Posterior vena cava (tissue), 2 donors: Measurements from ENCODE around the gene RSKR. TPM values are rescaled to one million over a fixed set of nuclear protein-coding genes. Genes with fewer than 3 reads are reported as not detected.
"Not testable (repeated sequence)": the region's sequence is repeated elsewhere in the genome, so short reads cannot be mapped to it uniquely, and the experiment has no call there.

ENCODE experiments used
- DNase-seq: peaks from one replicate; pipeline ENCODE4 v3.0.0-alpha.2; 2020; ENCODE audit warnings: low spot score
- intact Hi-C, 2 donors: fragments of 100-400 bp; cut with DNase I; formaldehyde crosslinking; loops; one replicate each; pipeline versions ENCODE4 v1.14.1 to v1.14.2; 2022 to 2023
- total RNA-seq, 2 donors: library from RNA; stranded (reverse); fragmentation: NEBNext Ultra II Directional; extraction: Animal tissue kit (Norgen Biotek cat#: 25700); gene quantifications; one replicate each; pipeline ENCODE4 v1.2.1, GENCODE V29; 2021
- donor health status: DM: yes; HTN: yes; CAD: no.
- donor health status: DM: yes; HTN: yes; CAD: no.

Gene RSKR
- total RNA-seq, 2 donors from 2014 or later = 4.7 to 10.1 TPM

DNA sequence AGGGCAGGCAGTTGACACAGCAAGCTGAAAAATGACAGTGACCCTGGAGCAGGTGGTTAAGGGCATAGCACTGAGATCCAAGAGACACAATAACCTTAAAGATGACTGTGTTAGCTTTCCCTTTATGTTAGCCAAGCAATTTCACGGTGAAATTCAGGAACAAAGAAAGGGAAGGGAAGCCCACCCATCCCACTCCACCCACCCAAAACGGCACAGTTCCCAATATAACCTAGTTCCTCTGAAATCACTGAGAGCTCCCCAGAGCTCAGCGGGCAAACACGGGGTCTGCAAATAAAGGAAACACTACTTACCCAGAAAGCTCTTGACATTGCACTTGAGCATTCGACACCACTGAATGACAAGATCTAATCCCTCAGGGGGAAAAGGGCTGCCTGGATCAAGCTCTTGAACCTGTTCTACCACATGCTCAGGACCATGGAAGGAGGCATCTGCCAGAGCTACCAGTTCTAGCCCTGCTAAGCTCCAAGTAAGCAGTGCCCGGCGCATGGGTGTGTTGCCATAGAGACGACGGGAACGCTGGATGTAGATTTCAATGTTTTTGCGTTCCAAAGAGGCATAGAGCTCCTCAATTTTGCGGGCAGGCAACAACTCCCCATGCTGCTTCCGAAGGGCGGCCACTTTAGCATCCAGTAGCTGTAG, 20.4 kb upstream of the RSKR start:
- DNase-seq = no peak
- intact Hi-C loops = no loop called here

DNA sequence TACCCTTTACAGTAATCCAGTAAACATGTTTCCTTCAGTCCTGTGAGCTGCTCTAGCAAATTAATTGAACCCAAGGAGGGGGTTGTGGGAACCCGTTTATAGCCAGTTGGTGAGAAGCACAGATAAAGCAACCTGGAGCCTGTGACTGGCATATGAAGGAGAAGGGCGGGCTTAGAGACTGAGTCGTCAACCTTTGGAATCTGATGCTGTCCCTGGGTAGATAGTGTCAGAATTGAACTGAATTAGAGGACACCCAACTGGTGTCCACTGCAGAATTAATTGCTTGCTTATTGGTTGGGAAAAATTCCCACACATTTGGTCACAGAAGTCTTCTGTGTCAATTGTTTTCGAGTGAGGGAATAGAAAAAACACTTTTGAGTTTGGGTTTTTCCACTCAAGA, 12.8 kb upstream of the RSKR start:
- no peak for DNase-seq
- intact Hi-C loops = no loop called here

DNA sequence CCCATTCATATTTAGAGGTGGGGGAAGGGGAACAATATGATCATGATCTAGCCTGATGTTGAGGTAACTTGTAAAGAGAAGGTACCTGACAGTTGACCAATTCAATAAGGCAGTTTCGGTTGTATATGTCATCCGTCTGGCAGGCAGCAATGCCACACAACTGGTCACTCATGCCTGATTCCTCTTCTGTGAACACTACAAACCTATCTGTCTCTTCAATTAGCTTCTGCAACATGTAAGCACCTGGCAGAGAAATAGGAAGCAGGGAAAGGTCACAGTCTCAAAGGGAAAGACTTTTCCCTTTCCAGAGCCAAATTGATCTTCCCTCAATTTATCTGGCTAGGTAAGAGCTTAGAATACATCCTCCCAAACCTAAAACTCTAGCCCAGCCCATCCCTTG, 10.2 kb upstream of the RSKR start:
- no peak for DNase-seq
- intact Hi-C loops = no loop called here

DNA sequence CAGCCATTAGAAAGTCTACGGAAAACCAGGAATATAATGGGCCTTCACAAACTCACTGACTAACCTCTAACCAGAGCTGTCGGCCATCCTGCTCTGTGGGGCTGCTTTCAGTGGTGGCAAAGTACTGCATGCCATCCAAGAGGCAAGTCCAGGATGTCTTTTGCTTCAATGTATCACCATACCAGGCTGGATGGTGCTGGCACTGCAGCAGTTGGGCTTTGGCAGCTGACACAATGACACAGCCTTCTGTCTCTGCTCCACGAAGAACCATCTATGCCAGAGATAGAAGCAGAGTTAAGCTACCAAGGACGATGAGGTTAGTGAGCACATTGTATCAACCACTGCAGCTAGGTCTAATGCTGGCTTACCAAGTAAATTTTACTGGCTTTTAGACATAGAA, 9.7 kb upstream of the RSKR start:
- DNase-seq = peak; percentile 41
- intact Hi-C loops = no loop called here

DNA sequence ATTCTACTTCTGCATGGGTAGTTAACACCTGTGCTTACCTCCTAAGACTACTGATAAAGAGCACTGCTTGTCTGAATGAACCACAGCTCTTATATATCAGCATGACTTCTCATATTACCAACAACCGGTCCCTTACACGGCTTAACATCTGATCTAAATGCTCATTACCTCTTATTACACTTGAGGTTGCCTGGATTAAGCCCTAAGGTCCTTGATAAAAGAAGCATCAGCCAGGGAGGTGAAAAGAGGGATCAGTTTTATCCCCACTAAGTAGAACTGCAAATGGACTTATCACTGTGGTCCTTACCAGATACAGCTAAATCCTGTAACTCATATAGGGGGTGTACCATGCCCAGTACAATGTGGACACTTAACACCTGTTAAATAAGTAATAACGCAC, 8.2 kb upstream of the RSKR start:
- intact Hi-C loops = no loop called here
- no peak for DNase-seq

DNA sequence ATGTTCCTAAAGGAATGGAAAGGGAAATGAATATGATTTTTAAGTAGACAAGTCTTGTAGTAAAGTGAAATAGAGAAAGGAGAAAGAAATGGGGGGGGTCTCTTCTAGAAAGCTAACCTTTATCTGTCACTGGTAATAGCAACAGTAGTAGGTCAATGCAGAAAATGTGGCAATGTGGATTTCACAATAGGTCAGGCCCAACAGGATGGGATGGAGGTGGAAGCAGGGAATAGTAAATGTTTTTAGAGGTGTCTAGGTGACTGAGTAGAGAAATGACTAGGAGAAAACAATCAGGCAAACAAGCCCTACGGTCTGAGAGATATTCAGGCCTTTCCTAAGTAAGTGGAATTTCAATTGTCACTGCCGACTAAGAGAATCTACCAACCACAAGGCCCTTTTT, 6.0 kb upstream of the RSKR start:
- intact Hi-C loops = no loop called here
- DNase-seq = no peak

DNA sequence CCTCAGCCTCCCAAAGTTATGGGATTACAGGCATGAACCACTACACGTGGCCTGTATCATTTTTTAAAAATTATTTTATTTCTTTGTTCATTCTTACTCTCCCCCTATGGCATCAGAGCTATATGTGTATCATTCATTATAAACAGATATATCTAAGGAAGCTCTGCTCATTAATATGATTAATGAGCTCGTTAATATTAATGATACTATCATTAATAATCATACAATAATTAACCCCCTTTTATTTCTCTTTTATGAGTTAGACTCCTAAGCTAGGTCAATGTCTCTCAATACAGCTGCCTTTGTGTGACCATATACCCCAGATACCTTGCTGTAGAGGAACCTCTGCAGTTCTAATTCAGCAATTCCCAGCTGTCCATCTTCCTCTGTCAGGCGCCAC, 4.5 kb upstream of the RSKR start:
- intact Hi-C loops = no loop called here
- no peak for DNase-seq

DNA sequence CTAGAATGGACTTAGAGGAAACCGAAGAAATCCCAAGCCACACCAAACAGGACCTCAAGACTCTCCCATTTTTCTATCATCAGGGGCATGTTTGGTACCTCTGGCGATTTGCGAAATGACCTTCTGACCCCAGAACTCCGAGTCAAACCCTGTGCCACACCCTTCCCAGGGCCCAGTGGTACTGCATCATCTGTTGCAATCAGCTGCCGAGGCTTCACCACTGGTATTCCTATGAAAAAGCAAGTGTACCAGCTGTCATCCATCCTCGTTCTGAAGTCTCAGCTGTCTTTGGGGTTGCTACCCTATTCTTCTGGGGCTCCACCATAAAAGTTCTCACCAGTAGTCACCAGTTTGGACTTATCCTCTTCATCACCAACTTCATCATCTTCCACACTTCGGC, 2.3 kb upstream of the RSKR start:
- DNase-seq = no peak
- intact Hi-C loops = no loop called here

DNA sequence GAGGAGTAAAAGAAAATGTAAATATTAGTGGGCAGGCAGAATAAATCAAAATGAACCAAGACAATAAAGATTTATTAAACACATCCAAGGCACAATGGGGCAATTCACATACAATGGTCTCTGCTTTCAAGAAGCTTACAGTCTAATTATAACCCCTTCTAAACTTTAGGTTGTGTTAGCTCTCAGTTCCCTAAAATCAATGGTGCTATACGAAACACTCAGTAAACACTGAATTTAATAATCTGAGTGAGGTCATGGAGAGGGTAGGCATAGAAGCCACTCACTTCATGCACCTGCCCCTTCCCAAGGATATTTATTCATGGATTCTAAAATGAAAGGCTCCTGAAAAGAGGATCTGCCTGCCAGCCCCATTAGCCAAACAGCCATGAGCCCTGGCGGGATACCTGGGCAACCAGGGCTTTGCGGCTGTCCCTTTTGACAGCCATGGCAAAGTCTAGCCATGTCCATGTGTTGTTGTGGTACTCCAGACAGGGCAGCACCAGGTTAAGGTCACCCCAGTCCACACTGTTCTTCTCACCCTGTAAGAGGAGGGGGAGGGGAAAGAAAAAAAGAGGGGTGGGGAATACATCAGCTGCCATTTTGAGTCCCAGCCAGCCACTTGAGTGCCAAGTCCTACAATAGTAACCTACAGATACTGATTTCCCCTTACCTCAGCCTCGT, 1.4 kb upstream of the RSKR start:
- DNase-seq = no peak
- intact Hi-C loops = no loop called here

DNA sequence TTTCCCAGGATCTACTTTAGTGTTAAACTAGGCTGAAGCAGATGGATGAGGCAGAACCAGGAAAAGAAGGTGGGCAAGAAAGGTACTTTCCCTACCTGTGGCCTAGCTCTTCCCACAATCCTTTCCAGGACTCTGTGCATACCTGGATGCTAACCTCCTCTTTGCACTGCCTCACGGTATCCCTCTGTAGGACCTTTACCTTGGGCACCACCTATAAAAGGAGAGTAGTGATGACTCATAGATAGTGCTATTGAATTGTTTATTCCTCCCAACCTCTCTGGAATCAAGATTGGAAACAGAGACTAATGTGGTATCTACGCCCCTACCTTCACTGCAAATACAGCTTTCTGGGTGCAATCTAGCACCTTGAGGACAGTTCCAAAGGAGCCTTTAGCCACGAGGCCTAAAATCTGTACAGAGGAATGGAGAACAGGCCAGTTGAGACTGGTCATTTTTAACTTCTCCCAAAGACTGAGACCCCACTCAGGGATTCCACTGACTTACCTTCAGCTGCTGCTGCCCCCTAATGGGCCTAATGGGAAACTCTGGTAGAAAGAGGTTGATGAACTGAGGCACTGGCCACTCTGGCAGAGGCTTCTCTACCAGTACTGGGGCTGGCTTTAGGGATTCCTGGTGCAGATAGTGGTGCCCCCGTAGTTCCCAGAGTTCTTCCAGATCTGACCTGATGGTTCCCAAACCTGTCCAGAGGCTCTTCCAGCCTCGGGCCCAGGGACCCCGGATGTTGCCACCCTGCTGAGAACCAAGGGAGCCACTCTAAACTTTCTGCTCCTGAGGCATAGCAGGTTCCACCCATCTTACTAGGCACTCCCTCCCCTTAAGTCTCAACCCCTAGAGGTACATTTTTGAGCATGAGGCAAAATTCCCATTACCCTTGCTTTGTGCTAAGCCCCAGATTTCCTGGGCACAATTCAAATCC, 781 bp downstream of the RSKR start:
- intact Hi-C loops = loop anchor here in 1 of 2 donors (5.0 kb wide), 1 partner anchor 116 kb away; no protein-coding TSS in a partner anchor
- DNase-seq = no peak

DNA sequence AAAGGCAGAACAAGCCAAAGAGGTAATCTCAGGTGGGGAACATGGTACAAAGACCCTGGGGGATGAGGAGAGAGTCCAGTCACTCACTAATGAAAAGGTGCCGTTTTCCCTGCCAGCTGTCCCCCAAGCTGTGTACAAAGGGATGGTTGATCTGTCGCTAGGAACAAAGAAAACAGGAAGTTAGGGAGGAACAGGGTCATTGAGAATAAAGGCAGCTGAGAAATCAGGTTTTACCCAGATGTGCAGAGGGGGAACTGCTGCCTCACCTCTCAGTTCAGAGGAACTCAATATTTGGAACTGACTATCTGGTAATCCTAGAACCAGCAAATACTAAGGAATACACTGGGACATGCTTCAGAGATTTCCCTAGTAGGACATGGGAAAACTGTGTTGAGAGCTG, 1.5 kb downstream of the RSKR start:
- intact Hi-C loops = loop anchor here in 1 of 2 donors (5.0 kb wide), 1 partner anchor 115 kb away; no protein-coding TSS in a partner anchor
- no peak for DNase-seq

DNA sequence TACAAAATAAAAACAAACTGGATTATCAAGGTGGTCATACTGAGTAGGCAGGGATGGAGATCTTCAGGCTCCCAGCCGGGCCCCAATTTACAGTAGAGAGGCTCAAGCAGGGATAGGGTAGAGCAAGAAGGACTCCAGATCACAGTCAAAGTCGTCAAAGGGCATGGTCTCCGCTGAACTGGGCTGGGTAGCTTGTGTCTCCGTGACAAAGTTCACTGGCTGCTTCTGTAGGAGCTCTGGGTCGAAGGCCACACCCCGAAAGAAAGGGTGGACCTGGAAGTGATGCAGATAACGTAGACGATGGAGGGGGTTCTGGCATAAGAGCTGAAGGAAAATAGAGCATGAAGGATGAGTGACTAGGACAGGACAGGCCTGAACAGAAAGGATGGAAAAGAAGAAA, 3.6 kb downstream of the RSKR start:
- intact Hi-C loops = loop anchor here in 1 of 2 donors (5.0 kb wide), 1 partner anchor 113 kb away; no protein-coding TSS in a partner anchor
- no peak for DNase-seq

DNA sequence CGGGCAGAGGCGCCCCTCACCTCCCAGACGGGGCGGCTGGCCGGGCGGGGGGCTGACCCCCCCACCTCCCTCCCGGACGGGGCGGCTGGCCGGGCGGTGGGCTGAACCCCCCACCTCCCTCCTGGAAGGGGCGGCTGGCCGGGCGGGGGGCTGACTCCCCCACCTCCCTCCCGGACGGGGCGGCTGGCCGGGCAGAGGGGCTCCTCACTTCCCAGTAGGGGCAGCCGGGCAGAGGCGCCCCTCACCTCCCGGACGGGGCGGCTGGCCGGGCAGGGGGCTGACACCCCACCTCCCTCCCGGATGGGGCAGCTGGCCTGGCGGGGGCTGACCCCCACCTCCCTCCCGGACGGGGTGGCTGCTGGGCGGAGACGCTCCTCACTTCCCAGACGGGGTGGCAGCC, 10.0 kb downstream of the RSKR start:
- DNase-seq, intact Hi-C loops: not testable (repeated sequence)

DNA sequence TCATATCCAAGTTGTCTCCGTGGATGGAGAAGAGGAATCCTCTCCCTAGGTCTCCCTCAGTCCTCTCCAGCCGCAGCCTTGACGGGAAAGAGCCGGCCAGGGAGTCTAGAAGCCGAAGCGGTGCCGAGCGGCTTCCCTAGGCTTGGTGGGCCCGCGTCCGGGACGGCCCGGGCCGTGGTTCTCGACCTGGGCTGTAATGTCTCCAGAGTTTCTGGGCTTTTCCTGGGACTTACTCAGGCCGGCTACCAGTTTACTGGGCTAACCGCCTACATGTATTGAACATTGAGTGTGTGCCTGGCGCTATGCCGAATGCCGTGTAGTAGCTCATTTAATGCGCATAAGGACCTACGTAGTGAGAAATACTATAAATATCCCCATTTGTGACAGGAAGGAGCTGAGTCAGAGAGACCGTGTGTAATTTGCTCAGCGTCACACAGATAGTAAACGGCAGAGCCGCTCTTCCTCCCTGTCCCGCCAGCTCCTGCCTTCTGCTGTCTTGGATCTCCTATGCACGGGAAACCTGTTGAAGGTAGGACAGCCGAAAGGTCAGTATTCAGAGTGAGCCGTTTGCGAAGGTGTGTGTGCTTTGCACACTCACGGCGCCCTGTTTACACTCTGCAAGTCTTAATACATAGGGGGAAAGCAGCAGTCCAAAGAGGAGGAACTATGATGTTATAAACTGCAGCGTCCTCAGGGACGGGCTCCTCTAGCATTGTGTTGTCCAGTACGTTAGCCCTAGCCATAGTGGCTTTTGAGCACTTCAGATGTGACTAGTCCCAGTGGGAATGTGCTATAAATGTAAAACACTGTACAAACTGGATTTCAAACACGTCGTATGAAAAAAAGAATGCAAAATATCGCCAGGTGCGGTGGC, 14.4 kb downstream of the RSKR start:
- peak; percentile 91 for DNase-seq
- intact Hi-C loops = no loop called here

DNA sequence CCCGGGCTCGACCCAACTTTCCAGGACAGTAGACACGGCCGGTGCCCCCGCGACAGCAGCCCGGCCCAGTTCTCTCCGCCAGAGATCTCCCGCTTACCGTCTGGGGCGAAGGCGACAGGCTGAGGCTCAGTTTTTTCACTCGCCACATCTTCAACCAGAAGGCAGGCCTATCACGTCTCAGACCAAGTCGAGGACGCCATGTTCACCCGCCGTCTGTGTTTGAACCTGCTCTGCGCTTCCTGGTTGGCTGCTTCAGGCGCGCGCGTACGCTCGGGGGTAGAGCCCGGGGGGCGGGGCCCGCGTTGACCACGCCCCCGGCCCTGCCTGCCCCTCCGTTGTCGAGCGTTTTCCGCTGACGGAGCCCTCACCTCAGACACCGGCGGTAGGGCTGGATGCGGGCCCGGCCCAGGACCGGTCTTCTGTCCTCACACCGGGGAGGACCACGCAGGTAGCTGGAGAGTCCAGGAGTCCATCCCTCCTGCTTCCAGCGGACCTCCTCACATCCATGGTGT, 15.1 kb downstream of the RSKR start, which contains the start of gene SPAG5:
SPAG5 (minus strand) TSS at position 227 of the 512 bp plus-strand sequence; CDS start at position 148, 79 bp downstream.
- intact Hi-C loops = no loop called here
- DNase-seq = peak; percentile 97

DNA sequence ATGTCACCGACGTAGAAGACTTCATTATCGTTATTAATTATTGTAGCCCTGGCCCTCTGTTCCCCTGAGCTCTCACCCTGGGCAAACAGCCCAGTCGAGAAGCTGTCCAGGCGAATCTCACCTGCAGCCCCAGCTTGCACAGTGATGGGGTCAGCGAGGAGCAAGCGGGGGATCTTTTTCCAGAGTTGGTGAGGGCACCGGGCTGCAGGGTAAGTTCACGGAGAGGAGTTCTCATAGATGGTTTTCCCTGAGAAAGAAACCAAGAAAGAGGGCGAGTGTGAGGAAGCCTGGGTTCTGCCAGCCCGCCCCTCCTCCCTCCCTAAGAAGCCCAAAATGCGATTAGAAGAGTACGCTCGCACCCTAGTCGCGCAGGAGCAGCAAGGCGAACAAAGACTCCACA, 15.6 kb downstream of the RSKR start:
- intact Hi-C loops = no loop called here
- DNase-seq = no peak

DNA sequence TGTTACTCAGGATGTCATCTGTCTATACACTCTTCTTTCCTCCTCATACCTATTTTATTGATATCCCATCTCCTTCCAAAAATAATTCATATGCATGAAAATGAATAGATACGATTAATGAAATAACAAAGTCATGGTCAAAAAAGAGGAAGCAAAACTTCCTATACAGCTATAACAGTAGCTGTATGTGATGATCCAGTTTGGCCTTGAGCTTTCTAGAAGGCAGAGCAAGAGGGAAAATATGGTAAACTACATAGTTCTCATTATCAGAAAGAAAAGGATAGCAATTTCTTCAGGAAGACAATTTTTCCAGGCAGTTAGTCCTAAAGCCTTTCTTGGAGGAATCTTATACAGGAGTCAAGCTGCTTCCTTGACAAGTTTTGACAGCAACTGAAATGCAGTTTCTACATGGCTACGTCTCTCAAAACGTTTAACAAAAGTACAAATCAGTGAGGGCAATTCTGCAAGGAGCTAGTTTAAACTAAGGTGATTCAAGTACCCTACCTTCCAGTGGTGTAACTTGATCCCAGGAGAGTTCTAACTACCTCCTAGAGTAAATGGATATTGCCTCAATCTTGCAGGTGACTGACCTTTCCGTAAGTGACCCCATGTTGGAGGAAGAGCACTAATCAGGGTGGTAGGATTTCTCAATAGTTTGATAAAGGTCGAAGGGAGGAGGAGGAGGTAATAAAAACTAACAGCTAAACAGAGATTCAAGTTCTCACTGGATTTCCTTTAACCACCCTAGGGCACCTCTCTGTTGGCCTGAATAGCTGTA, 16.2 kb downstream of the RSKR start:
- no peak for DNase-seq
- intact Hi-C loops = no loop called here

DNA sequence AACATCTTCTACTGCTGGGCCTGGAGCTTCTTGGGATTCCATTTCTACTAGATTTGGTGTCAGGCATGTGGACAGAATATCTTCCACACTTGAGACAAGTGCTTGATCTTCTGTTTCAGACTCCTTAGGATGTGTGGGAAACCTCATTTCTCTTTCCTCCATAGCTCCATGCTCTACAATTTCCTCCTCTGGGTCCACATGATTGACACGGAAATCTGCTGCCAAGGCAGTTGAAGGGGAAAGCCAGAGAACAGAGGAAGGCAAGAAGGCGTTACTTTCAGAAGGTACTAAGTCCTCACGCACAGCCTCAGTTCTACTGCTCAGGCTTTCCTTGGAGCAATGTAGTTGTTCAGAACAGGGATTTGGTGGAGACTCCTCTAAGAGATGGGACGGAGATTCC, 21.7 kb downstream of the RSKR start:
- no peak for DNase-seq
- intact Hi-C loops = no loop called here
